Neural progenitor cell (in vitro differentiated cells): ENCODE results near the gene TCF7L1.

Experiments used
- CTCF ChIP-seq: fragments of 200-600 bp; sonication (generic); IDR thresholded peaks from 2 replicates; pipeline ENCODE4 v1.5.1; 2017; ENCODE audit warnings: antibody characterized with exemption, mild to moderate bottlenecking
- EZH2 ChIP-seq: fragments of 200-600 bp; sonication (generic); IDR thresholded peaks from 2 replicates; pipeline ENCODE4 v1.6.1; 2017; ENCODE audit warnings: antibody characterized with exemption, mild to moderate bottlenecking, moderate library complexity
- EZH2phosphoT487 ChIP-seq: fragments of 200-600 bp; sonication (generic); IDR thresholded peaks from 2 replicates; pipeline ENCODE4 v1.6.1; 2017; ENCODE audit warnings: antibody characterized with exemption

- TF ChIP-seq CTCF, result no peak
- no peak for TF ChIP-seq EZH2
- no peak for TF ChIP-seq EZH2phosphoT487
These were observed 181.7 kb downstream of the TCF7L1 start for GRCh38 chr2:85314884-85315242.
